GM11168 (cell line): ENCODE data around the gene EMX1.

Experiments used
- in situ Hi-C: fragments of 300-500 bp; cut with MboI; formaldehyde crosslinking; loops from one replicate; pipeline ENCODE4 v1.12.0; 2022; ENCODE audit warnings: low sequenced_read_pairs; ENCODE audit not compliant: unreplicated experiment

EMX1 gene

GRCh38 chr2:72972352-72973136, 55.2 kb downstream of the EMX1 start:
- in situ Hi-C loops: loop anchor here (10.0 kb wide), 1 partner anchor 78 kb away; no protein-coding TSS in a partner anchor

GRCh38 chr2:72973137-72973535, 55.8 kb downstream of the EMX1 start:
- in situ Hi-C loops: loop anchor here (10.0 kb wide), 1 partner anchor 78 kb away; no protein-coding TSS in a partner anchor

GRCh38 chr2:72973566-72974435, 56.5 kb downstream of the EMX1 start:
- in situ Hi-C loops: loop anchor here (10.0 kb wide), 1 partner anchor 79 kb away; no protein-coding TSS in a partner anchor

GRCh38 chr2:72974436-72974754, 57.1 kb downstream of the EMX1 start:
- in situ Hi-C loops: loop anchor here (10.0 kb wide), 1 partner anchor 80 kb away; no protein-coding TSS in a partner anchor

GRCh38 chr2:72975017-72975416, 57.7 kb downstream of the EMX1 start:
- in situ Hi-C loops: loop anchor here (10.0 kb wide), 1 partner anchor 80 kb away; no protein-coding TSS in a partner anchor

GRCh38 chr2:72979896-72980295, 62.6 kb downstream of the EMX1 start:
- in situ Hi-C loops: loop anchor here (10.0 kb wide), 1 partner anchor 85 kb away; no protein-coding TSS in a partner anchor

GRCh38 chr2:72980535-72981217, 63.4 kb downstream of the EMX1 start:
- in situ Hi-C loops: no loop called here

- in situ Hi-C loops: no loop called here
Observed at GRCh38 chr2:72981536-72981935, 64.2 kb downstream of the EMX1 start.

GRCh38 chr2:72982219-72982618, 64.9 kb downstream of the EMX1 start:
- in situ Hi-C loops: no loop called here

GRCh38 chr2:72982781-72983499, 65.6 kb downstream of the EMX1 start:
- in situ Hi-C loops: no loop called here

- in situ Hi-C loops: no loop called here
Observed at GRCh38 chr2:72983500-72984161, 66.3 kb downstream of the EMX1 start.

GRCh38 chr2:72984172-72984671, 66.9 kb downstream of the EMX1 start:
- in situ Hi-C loops: no loop called here
